Measurements from ENCODE around the gene CDX2. TPM values are rescaled to one million over a fixed set of nuclear protein-coding genes. Genes with fewer than 3 reads are reported as not detected.

Gene CDX2
- total RNA-seq, 1 donor from 2014 or later: not detected

DNA sequence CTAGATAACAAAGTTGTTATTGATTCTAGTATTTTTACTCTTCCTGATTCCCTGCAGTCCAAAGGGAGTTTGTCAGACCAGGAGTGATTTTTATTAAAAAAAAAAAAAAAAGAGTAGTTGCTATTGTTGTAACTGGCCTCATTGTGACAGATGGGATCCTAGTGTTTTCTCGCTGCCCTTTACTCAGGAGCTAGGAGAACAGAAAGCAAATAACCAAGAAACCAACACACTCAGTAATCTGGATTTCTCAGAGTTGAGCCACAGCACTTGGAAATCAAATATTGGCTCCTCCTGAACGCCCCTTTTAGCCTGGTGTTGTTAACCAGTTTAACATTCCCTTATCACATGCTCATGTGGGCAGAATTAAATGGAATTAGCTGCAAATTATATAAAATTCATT lies 57.6 kb downstream of the CDX2 start:
- H3K4me1 Mint-ChIP-seq: no peaks in the 10 kb centered on the region
- DNase-seq: no peak
- ATAC-seq (ENCODE audit: low read depth): no peak
- no peaks in the 10 kb centered on the region for H3K9me3 Mint-ChIP-seq
- intact Hi-C loops (cut with micrococcal nuclease): no loop called here
- no peak overlapping the region for H3K27ac Mint-ChIP-seq
- CTCF ChIA-PET: no interaction called here
- no peak overlapping the region for H3K4me3 Mint-ChIP-seq
- TF ChIP-seq, protein P1, sequence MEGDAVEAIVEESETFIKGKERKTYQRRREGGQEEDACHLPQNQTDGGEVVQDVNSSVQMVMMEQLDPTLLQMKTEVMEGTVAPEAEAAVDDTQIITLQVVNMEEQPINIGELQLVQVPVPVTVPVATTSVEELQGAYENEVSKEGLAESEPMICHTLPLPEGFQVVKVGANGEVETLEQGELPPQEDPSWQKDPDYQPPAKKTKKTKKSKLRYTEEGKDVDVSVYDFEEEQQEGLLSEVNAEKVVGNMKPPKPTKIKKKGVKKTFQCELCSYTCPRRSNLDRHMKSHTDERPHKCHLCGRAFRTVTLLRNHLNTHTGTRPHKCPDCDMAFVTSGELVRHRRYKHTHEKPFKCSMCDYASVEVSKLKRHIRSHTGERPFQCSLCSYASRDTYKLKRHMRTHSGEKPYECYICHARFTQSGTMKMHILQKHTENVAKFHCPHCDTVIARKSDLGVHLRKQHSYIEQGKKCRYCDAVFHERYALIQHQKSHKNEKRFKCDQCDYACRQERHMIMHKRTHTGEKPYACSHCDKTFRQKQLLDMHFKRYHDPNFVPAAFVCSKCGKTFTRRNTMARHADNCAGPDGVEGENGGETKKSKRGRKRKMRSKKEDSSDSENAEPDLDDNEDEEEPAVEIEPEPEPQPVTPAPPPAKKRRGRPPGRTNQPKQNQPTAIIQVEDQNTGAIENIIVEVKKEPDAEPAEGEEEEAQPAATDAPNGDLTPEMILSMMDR (IDR thresholded peaks at IDR 0.05): no peak
- H3K36me3 Mint-ChIP-seq (ENCODE audit: low read depth): no peaks in the 10 kb centered on the region
- POLR2A ChIA-PET: no interaction called here
- H3K27me3 Mint-ChIP-seq: peaks cover 57% of the 10 kb centered on the region

Other genes starting within 250 kb of the CDX2 start
- not detected in 2 replicates for gene GSX1, start 176.8 kb downstream of the CDX2 start, total RNA-seq
- gene PDX1, start 49.3 kb downstream of the CDX2 start, total RNA-seq: not detected in 2 replicates
- not detected in 2 replicates for gene URAD, start 19.4 kb upstream of the CDX2 start, total RNA-seq
- gene FLT3, start 131.3 kb upstream of the CDX2 start, total RNA-seq: 0.07 and 0.12 TPM in 2 replicates
- gene PAN3, start 169.2 kb upstream of the CDX2 start, total RNA-seq: 60.7 and 68.2 TPM in 2 replicates

Measured in activated B cell treated with CpG ODN at 0.5 μM for 24 hours (primary cell).